T-helper 1 cell (primary cell): Measurements from ENCODE around the gene TBC1D22A.

ENCODE experiments used
- DNase-seq, 5 donors: peaks; one replicate each; pipeline ENCODE4 v3.0.0-alpha.2; 2012 to 2020

The TBC1D22A gene

DNA sequence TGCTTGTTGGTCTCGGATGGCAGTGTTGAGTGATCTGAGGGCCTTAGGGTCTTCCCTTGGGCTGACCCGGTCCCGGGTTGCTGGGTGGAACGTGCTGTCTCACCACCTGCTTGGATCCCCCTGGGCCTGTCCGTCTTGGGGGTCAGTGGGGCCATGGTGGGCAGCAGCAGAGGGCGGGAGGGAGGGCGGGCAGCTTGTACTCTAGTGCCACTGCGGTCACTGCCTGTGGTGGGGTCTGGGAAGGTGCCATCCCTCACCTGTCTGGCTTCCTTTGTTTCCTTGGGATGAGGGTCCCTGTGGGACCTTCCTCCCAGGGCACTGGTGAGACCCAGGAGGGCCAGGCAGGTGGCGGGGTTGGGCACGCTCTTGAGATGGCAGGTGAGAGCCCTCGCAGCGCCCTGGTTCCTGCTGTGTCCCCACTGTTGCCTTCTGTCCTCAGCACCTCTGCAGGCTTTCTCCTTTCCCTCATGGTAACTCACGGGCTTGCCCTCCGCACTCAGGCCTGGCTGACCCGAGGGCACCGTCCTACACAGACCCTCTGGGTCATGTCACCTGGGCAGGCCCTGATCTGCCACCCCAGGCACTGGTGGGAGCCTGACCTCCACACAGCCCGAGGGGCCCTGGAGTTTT is 34.2 kb downstream of the TBC1D22A start:
- no peak for DNase-seq

DNA sequence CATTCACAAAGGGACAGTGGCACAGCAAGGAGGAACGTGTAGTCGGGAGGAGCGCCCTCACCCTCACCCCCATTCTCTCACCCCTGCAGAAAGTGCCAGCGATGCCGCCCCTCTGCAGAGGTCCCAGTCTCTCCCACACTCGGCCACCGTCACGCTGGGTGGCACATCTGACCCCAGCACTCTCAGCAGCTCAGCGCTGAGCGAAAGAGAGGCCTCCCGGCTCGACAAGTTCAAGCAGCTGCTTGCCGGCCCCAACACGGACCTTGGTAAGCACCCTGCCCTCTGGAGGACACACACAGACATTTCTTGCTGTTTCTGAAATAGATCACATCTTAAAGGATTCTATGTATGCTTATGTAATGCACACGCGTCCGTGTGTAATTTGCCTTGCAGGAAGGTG is 34.9 kb downstream of the TBC1D22A start:
- no peak for DNase-seq

DNA sequence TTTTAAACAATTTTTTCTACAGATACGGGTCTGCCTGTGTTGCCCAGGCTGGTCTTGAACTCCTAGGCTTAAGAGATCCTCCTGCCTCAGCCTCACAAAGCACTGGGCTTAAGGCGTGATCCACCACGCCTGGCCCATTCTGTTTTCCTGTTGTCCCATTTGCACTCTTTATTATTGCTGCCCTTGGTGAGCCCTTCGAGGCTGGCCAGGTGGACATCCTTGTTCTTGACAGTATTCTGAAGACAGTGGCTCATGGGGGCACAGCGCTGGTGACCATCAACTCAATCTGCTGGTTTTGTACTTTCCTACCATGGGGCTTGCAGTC is 35.6 kb downstream of the TBC1D22A start:
- no peak for DNase-seq

DNA sequence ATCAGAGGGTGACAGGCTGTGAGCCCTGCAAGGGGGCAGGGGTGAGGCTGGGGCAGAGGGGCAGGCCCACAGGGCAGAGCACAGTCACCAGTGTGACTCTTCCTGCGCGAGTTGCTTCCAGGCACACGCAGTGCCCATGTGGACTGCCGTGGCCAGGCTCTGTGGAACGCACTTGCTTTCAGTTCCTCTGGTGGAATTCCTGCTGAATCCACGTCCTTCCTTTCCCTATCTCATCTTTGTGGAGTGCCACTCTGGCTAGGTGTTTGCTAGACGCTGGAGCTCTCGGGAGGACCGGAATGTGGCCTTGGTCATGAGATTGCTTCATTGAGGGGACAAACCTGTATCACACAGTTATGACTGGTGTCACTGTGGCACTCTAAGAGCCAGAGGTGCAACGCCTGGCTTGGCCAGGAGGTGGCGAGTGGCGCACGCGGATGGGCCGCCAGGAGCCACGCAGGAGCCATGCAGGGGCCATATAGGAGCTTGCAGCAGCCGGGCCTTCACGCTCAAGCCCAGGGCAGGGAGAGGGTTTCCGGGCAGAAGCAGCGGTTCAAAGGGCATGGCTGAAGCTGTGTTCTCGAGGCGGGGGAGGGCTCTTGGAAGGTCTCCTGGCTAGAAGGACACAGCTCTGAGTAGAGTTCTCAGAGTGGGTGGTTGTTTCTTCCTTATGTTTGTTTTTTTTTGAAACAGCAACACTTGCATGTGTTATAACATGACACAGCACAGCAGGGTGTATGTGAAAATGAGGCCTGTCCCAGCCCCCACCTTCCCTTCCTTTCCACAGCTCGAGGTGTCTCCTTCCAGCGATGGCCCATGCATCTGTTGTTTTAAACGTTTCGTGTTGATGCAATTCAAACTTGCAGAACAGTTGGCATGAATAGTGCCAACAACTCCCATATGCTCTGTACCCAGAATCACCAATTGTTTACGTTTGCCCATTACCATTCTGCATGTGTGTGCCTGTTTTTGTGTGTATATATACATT is 36.2 kb downstream of the TBC1D22A start:
- peak; percentile 39 to 70 (median 53) for DNase-seq

DNA sequence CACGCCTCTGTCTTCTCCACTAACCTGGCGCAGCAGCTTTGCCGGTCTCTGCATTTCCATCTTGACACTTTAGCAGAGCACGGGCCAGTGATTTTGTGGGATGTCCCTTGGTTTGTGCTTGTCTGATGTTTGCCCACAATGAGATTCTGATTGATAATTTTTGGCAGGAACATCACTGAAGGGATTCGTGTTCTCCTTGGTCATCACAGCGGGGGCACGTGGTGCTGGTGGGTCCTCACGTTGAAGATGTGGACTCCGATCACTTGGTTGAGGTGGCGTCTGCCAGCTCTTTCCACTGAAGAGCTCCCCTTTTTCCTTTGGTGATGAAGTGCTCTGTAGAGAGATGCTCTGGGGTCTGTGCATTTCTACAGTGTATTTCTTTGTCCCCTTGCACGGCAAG is 37.2 kb downstream of the TBC1D22A start:
- DNase-seq = no peak

DNA sequence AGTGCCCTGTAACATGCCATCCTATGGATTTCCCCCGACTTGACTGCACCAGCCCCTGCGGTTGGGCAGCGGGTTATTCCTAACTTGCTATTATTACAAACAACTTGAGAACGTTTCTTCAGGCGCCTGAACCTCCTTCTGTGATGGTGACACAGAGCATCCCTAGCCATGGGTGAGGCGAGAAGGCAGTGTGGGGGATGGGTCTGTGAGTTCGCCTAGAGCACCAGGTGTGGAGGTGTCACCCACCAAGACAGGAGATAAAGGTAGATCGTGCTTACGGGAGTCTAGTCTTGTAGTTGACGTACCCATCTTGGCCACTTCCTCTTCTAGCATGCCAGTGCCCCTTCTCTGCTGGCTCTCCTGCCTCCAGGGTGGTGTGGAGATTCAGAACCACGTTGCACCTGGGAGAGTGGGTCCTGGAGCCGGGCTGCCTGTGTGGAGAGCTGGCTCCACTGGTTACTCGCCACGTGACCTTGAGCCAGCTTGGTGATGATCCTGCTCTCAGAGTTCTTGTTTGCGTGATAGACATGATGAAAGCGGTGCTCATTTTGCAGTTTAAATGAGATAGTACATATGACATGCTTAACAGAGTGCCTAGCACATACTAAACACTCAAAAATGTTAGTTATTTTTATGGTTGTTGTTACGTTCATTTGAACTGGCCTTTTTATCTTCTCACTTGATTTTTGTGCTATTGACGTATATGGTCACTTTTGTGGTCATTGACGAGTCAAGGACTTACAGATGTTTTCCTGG is 37.8 kb downstream of the TBC1D22A start:
- no peak for DNase-seq

DNA sequence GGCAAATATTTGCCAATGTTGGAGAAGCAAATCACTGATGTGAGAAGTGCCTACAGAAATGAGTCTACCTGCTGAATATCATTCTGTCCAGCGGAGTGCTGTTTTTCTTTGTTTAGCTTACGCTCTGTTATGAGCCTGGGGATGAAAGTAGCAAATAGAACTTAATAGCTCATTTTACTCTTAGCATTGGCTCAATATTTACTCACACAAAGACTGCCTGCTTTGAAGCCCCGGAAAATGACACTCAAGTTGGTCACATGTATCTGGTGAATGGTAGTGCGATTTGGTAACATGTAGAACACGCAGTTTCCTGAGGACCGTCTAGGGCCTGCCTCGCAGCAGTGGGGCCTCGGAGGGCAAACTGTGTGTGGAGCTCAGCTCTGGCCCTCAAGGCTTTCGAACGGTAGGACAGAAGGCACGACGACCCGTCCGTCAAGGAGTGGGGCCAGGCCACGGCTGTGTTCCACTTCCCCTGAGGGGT is 38.9 kb downstream of the TBC1D22A start:
- DNase-seq = no peak

DNA sequence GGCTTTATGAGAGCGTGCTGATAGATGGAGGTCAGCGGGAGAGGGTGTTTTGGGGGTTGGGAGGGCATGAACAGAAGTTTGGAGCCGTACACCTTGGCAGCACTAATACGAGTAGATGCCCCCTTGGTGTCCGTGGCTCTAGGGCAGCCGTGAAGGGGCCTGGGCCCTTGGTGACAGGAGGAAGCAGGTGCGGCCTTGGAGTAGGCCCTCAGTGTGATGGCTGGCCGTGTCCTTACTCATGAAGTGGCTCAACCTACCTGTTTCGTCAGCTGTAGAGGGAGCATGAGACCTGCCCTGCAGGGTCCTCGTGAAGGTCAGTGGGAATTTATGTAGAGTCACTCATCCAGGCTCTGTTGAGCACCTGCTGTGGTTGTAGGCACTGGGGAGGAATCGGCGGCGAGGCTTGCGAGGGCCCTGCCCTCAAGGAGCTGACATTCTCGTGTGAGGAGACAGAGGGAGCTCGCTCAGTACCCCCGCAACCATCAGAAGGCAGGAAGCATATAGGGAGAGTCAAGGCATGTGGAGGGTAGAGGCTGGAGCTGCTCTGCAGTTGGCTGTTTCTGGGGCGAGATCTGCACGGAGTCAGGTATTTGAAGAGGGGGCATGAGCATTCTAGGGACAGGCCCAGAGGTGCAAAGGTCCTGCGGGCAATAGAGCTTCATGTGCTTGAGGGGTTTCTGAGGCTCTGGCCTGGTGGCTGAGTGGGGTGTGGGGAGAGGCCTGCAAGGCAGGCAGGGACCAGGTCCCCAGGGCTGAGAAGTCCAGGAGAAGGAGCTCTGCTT is 39.6 kb downstream of the TBC1D22A start:
- DNase-seq = no peak

DNA sequence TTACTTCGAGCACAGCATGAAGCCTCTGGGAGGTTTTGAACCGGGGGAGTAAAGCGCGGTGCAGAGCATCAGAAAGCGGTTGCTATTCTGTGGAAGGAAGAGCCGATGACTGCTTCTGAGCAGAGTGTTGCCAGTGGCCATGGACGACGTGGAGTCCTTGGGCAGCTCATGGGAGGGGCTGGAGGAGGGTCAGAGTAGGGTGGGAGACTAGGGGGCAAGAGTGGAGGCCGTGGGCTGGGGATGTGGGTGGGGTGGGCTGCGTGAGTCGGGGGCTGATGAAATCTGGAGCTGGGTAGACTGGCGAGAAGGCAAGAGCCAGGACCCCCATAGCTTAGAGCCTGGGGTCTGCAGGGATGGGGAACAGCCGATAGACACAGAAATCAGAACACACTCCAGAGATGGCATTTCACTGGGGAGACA is 40.2 kb downstream of the TBC1D22A start:
- no peak for DNase-seq

DNA sequence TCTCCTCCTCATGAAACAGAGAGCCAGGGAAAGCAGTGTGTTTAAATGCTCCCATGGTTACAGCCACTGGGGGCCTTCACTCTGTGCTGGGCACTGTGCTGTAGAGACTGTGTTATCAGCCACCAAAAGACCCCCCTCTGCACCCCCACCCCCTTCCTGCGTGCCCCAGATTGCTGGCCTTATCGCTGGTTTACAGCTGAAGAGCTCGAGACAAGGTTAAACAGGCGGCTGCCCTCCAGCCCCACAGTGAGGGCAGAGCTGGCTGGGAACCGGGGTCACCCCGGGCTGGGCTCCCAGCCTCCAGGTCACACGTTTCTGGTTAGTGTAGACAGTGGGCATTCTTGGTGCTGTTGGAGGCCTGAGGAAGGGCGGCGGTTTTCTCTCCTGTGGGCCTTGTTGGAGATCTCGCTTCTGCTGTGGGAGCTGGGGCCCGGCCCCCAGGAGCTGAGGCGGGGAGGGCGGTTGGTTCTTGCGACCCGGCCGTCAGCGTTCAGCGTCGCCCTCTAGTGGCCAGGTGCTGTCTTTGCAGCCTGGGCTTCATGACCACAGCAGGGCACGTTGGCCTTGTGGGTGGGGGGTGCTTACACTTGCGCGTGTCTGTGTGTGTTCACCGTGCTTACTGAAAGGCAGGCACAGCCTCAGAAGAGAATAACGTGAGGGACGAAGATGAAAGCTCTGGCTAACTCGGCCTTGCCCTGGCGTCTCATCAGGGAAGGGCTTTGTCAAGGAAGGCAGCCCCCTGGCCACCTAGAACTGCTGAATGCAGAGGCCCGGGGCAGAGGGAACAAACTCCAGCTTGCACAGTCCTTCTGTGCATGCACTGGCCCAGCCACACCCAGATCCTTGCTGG is 40.8 kb downstream of the TBC1D22A start:
- DNase-seq = peak; percentile 54 to 69 (median 66)

DNA sequence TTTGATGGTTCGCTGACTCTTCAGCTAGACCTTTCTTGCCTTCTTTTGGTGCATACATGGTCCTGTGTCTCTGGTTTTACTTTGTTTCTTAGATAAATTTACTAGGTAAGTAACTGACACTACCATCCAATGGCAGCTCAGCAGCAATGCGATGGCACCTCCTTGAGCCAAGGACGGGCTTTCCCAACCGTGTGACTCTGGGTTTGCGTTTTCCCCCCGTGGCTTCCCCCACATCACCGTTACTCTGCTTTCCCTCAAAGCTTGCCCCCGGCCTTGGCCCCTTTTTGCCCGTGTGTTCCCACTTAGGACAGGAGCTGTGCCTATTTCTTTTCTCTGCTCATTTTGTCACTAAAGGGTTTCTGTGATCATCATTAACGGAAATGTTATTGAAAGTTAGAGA is 41.5 kb downstream of the TBC1D22A start:
- DNase-seq = no peak

DNA sequence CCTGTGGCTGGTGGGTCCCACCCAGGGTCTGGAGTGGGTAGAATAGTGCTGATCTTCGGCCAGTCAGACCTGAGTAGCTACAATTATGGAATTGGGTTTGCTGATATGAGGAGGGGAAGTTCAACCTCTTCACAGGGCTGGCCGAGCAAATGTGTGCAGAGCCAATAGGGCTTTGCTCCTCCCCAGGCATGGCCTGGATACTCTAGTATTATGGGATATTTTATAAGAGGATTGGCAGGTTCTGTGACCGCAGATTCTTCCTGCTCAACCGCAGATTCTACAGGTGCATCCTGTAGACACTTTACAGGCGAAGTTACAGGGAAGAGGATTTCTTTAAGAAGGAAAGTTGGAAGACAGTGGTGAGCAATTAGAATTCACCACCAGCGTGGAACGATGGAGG is 44.3 kb downstream of the TBC1D22A start:
- DNase-seq = no peak

DNA sequence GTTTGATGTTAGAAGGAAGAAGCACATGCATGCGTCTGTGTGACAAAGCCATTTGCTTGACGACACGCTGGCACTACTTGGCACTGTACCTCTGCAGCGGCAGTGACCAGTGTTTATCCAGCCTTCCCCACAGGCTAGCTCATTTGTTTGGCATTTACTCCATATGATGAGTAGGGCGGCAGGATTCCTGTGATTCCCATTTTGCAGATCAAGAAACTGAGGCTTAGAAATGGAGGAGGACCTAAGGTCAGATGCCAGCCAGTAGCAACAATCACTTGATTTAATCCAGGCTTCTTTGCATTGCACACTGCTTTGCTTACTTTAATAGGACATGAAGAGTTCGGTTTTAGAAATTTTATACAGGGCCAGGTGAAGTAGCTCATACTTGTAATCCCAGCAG is 45.0 kb downstream of the TBC1D22A start:
- no peak for DNase-seq

DNA sequence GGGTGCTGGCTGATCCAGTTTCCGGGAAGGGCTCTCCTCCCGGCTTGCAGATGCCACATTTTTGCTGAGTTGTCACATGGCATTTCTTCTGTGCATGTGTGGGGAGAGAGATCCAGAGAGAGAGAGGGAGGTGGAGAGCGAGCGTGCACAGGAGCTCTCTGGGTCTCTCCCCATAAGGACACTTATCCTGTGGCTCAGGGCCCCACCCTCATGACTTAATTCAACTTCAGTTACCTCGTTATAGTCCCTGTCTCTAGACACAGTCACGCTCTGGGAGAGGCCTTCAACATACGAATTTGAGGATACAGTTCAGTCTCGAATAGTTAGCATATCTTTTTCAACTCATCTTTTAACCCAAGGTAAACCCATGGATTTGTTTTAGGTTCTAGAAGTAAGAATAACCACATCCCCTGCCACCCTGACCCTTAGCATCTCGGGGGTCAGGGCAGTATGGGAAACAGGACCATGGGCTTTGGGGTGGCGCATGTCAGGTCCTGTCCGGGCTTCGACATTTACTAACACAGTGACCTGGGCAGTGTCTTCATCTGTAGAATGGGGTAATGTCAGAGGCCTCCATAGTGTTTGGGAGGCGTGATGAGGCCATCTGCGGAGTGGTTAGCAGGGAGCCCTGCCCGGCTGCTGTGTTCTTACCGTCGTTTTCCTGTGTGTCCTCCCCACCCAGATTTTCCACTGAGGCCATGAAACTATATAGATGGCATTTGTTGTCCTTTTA is 46.9 kb downstream of the TBC1D22A start:
- DNase-seq = no peak

DNA sequence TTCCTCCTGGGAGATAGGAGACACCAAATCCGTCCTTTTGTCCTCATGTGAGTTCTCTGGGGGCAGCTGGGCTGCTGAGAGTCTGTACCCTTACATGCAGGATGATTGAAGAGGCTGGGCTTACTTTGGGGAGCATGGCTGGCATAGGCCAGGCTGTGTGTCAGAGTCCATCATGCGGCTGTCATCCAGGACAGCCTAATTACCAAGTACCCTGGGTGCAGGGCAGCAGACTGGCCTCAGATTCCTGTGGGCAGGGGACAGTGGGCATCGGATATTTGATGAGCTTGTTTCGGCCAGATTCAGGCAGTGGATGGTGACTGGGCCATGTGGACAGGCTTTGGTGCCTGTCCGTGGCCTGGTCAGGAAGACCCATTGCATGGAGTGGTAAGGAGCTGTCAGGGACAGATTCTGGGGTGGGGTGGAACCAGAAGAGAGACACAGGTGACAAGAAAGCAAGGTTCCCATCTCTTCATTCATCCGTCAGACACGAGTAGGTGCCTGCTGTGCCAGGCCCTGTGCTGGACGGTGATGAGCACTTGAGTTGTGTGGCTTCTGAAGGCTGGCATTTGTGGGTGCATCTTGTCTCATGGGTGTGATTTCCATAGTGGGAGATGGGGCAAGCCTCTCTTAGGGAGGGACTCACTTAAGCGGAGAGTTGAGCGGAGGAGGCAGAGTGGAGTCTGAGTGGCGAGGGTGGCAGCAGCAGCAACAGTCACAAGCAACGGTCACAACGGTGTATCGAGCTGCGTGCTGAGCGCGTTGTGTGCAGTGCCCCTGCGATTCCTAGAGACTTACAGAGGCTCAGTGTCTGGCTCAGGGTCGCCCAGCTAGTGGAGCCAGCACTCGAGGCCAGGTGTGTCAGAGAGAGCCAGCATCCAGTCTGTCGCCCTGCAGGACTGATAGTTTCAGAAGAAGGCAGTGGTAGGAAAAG is 48.7 kb downstream of the TBC1D22A start:
- DNase-seq = no peak

DNA sequence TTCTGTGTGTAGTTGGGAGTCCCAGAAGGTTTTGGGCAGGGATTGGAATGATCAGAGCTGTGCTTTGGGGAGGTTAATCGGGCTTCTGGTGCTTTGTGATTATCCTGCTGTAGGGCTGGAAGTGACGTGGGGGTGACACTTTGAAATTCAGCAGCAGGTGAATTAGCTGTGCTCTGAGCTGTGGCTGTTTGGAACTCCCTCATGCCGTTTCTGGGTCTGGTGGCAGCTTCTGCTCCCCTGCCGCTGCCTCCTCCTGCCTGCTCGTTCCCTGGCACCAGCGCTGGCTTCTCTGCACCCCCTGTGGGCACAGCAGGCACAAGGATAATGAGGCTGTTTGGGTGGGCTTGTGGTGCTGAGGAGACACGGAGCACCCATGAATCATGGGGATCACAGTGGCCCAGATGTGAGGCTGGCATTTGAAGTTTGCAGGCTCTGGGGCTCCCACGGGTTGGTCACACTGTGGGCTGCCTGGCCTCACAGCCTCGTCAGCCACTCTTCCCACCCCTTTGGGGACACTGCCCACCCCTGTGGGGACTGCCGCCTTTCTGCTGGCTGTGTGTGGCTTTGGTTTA is 49.7 kb downstream of the TBC1D22A start:
- DNase-seq = no peak

DNA sequence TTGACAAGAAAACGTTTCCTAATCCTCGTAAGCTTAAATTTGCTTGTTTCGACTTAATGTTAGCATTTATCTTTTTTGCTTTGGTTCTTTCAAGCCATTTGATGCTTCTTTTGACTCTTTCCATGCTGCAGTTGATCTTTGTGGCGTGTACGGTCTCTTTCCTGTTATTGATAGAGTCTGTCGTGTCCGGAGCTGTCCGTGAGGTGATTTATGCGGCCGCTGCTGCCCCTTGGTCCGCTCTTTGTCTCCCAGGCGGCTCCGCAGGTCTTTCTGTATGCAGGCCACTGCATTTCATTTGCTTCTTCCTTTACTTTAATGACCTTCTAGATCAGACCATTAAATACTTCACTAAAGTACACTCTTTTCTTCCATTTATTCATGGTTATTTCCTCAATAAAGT is 50.3 kb downstream of the TBC1D22A start:
- no peak for DNase-seq

DNA sequence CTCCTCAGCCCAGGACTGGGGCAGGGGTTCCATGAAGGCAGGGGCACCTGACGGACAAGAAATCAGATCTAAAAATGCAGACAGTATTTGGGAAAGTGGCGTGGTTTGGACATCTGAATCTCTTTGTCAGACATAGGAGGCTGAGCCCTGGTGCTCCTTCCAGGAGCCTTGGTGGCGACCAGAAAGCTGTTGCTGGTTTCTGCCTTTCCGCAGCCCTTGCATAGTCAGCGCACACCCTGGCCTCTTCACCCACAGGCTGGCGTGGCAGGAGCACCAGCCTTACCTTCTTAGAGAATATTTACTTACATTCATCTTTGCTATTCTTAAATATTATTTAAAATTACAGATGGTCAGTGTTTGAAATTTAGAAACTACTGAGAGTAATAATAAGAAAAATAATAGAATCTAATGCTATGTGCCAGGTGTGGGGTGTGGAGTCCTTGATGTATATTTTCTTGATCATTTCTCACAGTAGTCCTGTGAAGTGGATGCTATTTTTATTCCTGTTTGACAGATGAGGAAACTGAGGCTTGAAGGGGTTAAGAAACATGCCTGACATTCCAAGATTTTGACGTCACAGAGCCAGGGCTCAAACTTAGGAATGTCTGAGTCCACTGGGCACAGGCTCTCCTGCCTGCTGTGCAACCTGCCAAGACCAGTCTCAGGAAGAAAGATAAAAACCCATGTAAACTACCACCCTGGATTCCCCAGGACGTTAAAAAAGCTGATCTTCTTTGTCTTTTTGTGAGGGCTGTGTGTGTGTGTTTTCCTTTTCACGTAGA is 51.6 kb downstream of the TBC1D22A start:
- DNase-seq = no peak

DNA sequence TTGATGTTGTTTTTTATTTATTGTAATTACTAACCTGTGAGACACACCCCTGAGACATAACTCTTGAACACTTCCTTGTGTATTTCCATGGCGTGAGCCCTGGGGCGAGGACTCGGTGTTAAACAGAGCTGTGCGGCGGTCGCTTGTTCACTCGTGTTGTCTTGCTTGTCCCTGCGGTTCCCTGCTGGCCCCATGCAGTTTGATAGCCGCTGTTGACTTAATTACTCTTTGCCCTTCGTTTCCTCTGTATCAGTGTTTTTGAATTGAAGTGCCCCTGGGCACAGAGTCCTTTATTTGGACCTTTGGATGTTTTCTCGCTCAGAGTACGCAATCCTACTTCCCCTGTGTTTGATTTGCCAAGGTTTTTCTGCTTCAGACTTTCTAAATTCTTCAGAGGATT is 52.7 kb downstream of the TBC1D22A start:
- DNase-seq = no peak
